EL (cell line): ENCODE measurements around the gene XPO4.
A peak's percentile ranks its signal among the peaks of the same experiment; 100 is the strongest.
"Not testable (repeated sequence)": the region's sequence is repeated elsewhere in the genome, so short reads cannot be mapped to it uniquely, and the experiment has no call there.

Experiments
- DNase-seq: peaks from one replicate; pipeline ENCODE4 v3.0.0-alpha.2; 2016

Gene XPO4

GRCh38 chr13:20890540-20890939, 12.0 kb downstream of the XPO4 start:
- not testable (repeated sequence) for DNase-seq

- DNase-seq, result peak; percentile 45
Measured at GRCh38 chr13:20882206-20882605, 20.3 kb downstream of the XPO4 start.

- DNase-seq, result no peak
Measured at GRCh38 chr13:20877902-20878301, 24.6 kb downstream of the XPO4 start.

GRCh38 chr13:20876802-20877201, 25.7 kb downstream of the XPO4 start:
- DNase-seq, result not testable (repeated sequence)

GRCh38 chr13:20874439-20874838, 28.1 kb downstream of the XPO4 start:
- not testable (repeated sequence) for DNase-seq

- peak; percentile 57 for DNase-seq
Measured at GRCh38 chr13:20873348-20873747, 29.2 kb downstream of the XPO4 start.

GRCh38 chr13:20870829-20871228, 31.7 kb downstream of the XPO4 start:
- DNase-seq, result no peak

- DNase-seq, result no peak
Measured at GRCh38 chr13:20869540-20869939, 33.0 kb downstream of the XPO4 start.

GRCh38 chr13:20867408-20867807, 35.1 kb downstream of the XPO4 start:
- DNase-seq, result no peak

- not testable (repeated sequence) for DNase-seq
Measured at GRCh38 chr13:20861666-20862065, 40.9 kb downstream of the XPO4 start.

GRCh38 chr13:20860844-20861243, 41.7 kb downstream of the XPO4 start:
- no peak for DNase-seq

- DNase-seq, result no peak
Measured at GRCh38 chr13:20856650-20857049, 45.9 kb downstream of the XPO4 start.

- DNase-seq, result no peak
Measured at GRCh38 chr13:20851844-20852402, 50.6 kb downstream of the XPO4 start.

- DNase-seq, result no peak
Measured at GRCh38 chr13:20848944-20849343, 53.6 kb downstream of the XPO4 start.

GRCh38 chr13:20848203-20848602, 54.3 kb downstream of the XPO4 start:
- DNase-seq, result no peak

- DNase-seq, result no peak
Measured at GRCh38 chr13:20847296-20847695, 55.2 kb downstream of the XPO4 start.

- no peak for DNase-seq
Measured at GRCh38 chr13:20843166-20843565, 59.4 kb downstream of the XPO4 start.

- DNase-seq, result no peak
Measured at GRCh38 chr13:20840568-20840967, 62.0 kb downstream of the XPO4 start.

GRCh38 chr13:20833900-20834679, 68.5 kb downstream of the XPO4 start:
- DNase-seq, result no peak

GRCh38 chr13:20832861-20833260, 69.7 kb downstream of the XPO4 start:
- no peak for DNase-seq

- DNase-seq, result no peak
Measured at GRCh38 chr13:20831933-20832332, 70.6 kb downstream of the XPO4 start.

GRCh38 chr13:20831254-20831653, 71.3 kb downstream of the XPO4 start:
- no peak for DNase-seq

GRCh38 chr13:20828539-20829364, 73.8 kb downstream of the XPO4 start:
- DNase-seq, result peak; percentile 71
